Upper lobe of left lung (tissue), 4 donors: ENCODE results near the gene SLC6A13.

ENCODE experiments used
- EP300 ChIP-seq, 4 donors: sonication (generic); formaldehyde crosslinking; IDR thresholded peaks; one replicate each; pipeline ENCODE4 v1.5.1; 2017; ENCODE audit warnings: antibody characterized with exemption in 4 of 4, control low read depth in 2 of 4
- POLR2A ChIP-seq, 4 donors: fragments of 450-650 bp; IDR thresholded peaks; one replicate each; pipeline ENCODE4 v1.5.1; 2016 to 2017; ENCODE audit warnings: antibody characterized with exemption in 4 of 4, mild to moderate bottlenecking in 2 of 4
- POLR2AphosphoS5 ChIP-seq, 2 donors: sonication (generic); formaldehyde crosslinking; IDR thresholded peaks; one replicate each; pipeline ENCODE4 v1.5.1; 2017; ENCODE audit warnings: antibody characterized with exemption in 2 of 2
- TF ChIP-seq, protein P1 (sequence below), 6 experiments: fragments of 450-650 bp in 4 of 6; fragments of 200-600 bp in 2 of 6; sonication (generic) in 2 of 6; IDR thresholded peaks; one replicate each; pipeline ENCODE4 v1.5.1; 2016 to 2019; ENCODE audit warnings: antibody characterized with exemption in 6 of 6

DNA sequence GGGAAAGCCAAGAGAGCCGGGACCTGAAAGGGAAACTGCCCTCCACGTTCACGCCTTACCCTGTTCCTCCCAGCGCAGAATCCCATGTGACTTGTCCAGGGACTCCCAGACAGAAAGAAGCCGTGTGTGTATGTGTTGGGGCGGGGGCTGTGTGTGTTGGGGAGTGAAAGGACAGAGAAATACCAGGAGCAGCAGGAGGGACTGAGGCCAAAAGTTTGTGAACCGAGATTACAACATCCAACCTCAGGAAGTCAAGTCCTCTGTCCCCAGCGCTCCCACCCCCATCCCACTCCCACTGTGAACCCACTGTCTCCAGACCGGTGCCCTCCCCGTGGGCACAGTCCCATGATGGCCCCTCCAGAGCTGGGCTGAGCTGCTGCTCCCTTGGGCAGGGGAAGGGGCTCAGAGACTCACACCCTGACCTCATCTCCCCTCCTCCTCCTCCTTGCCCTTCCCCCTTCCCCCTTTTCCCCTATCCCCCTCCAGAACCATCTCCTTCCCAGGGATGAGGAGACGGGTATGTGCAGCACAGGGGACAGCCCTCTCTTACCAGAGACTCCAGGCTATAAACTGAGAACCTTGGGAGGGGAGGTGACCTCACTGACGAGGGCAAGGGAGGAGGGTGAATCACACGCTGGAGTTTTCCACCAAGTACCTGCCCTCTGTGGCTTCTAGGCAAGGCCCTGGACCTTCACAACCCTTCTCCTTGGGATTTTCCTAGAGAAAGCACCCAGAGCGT lies 48.5 kb downstream of the SLC6A13 start, which contains the start of gene SLC6A12:
- TF ChIP-seq, protein P1, sequence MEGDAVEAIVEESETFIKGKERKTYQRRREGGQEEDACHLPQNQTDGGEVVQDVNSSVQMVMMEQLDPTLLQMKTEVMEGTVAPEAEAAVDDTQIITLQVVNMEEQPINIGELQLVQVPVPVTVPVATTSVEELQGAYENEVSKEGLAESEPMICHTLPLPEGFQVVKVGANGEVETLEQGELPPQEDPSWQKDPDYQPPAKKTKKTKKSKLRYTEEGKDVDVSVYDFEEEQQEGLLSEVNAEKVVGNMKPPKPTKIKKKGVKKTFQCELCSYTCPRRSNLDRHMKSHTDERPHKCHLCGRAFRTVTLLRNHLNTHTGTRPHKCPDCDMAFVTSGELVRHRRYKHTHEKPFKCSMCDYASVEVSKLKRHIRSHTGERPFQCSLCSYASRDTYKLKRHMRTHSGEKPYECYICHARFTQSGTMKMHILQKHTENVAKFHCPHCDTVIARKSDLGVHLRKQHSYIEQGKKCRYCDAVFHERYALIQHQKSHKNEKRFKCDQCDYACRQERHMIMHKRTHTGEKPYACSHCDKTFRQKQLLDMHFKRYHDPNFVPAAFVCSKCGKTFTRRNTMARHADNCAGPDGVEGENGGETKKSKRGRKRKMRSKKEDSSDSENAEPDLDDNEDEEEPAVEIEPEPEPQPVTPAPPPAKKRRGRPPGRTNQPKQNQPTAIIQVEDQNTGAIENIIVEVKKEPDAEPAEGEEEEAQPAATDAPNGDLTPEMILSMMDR (IDR thresholded peaks at IDR 0.05), result no peak
- TF ChIP-seq POLR2A (IDR thresholded peaks at IDR 0.05), result peak in 1 of 4 donors; percentile 12
- no peak for TF ChIP-seq EP300 (IDR thresholded peaks at IDR 0.05)
- no peak for TF ChIP-seq POLR2AphosphoS5 (IDR thresholded peaks at IDR 0.05)
